Fibroblast of villous mesenchyme (primary cell): ENCODE data around the gene ADGRG4. TPM values are rescaled to one million over a fixed set of nuclear protein-coding genes. Genes with fewer than 3 reads are reported as not detected.

ENCODE experiments used
- DNase-seq: peaks from one replicate; pipeline ENCODE4 v3.0.0-alpha.2; 2010; ENCODE audit warnings: low read depth
- H3K4me3 ChIP-seq: 2 replicates; pipeline ENCODE4 v1.5.1; 2011; ENCODE audit warnings: low read depth, mild to moderate bottlenecking, low read length
- total RNA-seq: library from RNA; depleted of rRNA; stranded (reverse); fragments of >200 nt; gene quantifications from 2 replicates; pipeline ENCODE4 v1.2.3, GENCODE V29; 2012
- TF ChIP-seq, protein P1 (sequence below): IDR thresholded peaks from 2 replicates; pipeline ENCODE4 v1.5.1; 2012; ENCODE audit warnings: low read depth, mild to moderate bottlenecking, low read length; ENCODE audit not compliant: insufficient read depth

Gene ADGRG4
- total RNA-seq, 1 donor: not detected

DNA sequence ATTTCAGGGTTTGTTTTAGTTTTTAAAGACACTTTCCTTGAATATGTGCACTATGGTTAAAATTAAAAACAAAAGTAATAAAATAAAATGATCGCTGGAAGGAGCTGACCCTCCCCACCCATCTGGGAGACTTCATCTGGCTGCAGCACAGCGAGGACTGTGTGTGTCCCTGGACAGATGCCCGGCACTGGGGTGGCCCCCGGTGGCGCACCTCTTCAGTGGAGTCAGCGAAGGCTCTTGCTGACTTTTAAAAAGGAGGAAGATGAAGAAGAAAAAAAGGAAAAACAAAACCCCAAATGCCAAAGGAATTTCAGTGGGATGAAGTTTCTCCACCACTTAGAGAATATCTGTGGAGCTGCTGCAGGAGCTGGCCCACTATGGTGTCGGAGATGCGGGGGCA is 5.4 kb upstream of the ADGRG4 start:
- no peak for DNase-seq
- no peak overlapping the region for H3K4me3 ChIP-seq
- TF ChIP-seq, protein P1, sequence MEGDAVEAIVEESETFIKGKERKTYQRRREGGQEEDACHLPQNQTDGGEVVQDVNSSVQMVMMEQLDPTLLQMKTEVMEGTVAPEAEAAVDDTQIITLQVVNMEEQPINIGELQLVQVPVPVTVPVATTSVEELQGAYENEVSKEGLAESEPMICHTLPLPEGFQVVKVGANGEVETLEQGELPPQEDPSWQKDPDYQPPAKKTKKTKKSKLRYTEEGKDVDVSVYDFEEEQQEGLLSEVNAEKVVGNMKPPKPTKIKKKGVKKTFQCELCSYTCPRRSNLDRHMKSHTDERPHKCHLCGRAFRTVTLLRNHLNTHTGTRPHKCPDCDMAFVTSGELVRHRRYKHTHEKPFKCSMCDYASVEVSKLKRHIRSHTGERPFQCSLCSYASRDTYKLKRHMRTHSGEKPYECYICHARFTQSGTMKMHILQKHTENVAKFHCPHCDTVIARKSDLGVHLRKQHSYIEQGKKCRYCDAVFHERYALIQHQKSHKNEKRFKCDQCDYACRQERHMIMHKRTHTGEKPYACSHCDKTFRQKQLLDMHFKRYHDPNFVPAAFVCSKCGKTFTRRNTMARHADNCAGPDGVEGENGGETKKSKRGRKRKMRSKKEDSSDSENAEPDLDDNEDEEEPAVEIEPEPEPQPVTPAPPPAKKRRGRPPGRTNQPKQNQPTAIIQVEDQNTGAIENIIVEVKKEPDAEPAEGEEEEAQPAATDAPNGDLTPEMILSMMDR: no peak

GRCh38 chrX:136303041-136303440 is 2.3 kb downstream of the ADGRG4 start:
- DNase-seq: no peak
- H3K4me3 ChIP-seq: no peak overlapping the region
- TF ChIP-seq, protein P1: no peak

GRCh38 chrX:136304493-136304892 is 3.7 kb downstream of the ADGRG4 start:
- DNase-seq: no peak
- TF ChIP-seq, protein P1: no peak
- H3K4me3 ChIP-seq: no peak overlapping the region

- H3K4me3 ChIP-seq: no peak overlapping the region
- DNase-seq: no peak
- TF ChIP-seq, protein P1: no peak
Observed at GRCh38 chrX:136306182-136306581, 5.4 kb downstream of the ADGRG4 start.

- TF ChIP-seq, protein P1: no peak
- DNase-seq: no peak
- H3K4me3 ChIP-seq: no peak overlapping the region
Observed at GRCh38 chrX:136307471-136307870, 6.7 kb downstream of the ADGRG4 start.

DNA sequence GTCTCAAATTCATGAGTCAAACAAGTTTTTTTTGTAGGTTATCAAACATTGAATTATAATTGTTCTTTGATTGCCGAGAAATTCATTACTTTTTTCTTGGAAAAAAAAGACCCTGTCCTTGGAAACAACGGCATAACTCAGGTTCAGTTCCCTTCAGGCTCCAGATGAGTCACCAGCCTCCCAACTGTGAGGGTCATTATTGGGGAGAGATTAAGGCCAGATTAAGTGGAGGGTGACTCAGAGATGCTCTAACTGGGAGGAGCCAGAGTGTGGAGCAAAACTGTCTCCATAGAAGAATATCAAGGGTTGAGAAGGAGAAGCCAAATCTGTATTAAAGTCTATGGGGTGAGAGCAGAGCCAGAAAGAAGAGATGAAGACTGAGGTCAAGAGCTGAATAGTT is 9.6 kb downstream of the ADGRG4 start:
- TF ChIP-seq, protein P1: no peak
- DNase-seq: peak; percentile 29
- H3K4me3 ChIP-seq: no peak overlapping the region

DNA sequence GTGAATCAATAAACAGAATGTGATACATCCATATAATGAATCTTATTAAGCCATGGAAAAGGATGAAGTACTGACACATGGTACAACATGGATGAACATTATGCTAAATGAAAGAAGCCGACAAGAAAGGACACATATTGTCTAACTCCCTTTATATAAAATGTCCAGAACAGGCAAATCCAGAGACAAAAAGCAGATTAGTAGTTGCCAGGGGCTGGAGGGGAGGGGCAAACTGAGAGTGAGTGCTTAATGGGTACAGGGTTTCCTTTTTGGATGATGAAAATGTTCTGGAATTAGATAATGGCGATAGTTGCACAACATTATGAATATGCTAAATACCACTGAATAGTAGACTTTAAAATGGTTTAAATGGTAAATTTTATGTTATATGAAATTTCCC is 17.4 kb downstream of the ADGRG4 start:
- H3K4me3 ChIP-seq: no peak overlapping the region
- no peak for DNase-seq

More for the DNA sequence above, 17.4 kb downstream of the ADGRG4 start:
- TF ChIP-seq, protein P1: no peak
